OCI-LY3 (cell line): ENCODE data around the gene TMEM150B.

Source experiments
- H2AFZ ChIP-seq: fragments of 200-600, 300-600 bp; shearing (Covaris generic); 2 replicates; pipeline ENCODE4 v1.6.0; 2014; ENCODE audit warnings: antibody characterized with exemption, low read depth, low read length
- H3K27ac ChIP-seq: fragments of 200-600, 300-600 bp; sonication (generic); 2 replicates; pipeline ENCODE4 v1.5.1; 2014; ENCODE audit warnings: mild to moderate bottlenecking, low read length, moderate library complexity, mixed read lengths
- H3K27me3 ChIP-seq: fragments of 200-600, 300-600 bp; sonication (generic); 2 replicates; pipeline ENCODE4 v1.6.1; 2014; ENCODE audit warnings: low read depth, low read length, mixed read lengths
- H3K36me3 ChIP-seq: fragments of 200-600, 300-600 bp; sonication (generic); replicated peaks from 2 replicates; pipeline ENCODE3; 2014; ENCODE audit warnings: low read depth, low read length, mixed read lengths
- H3K4me1 ChIP-seq: fragments of 300-600, 200-600 bp; sonication (generic); 2 replicates; pipeline ENCODE4 v1.6.1; 2014; ENCODE audit warnings: low read length, mixed read lengths
- H3K4me2 ChIP-seq: fragments of 200-600, 300-600 bp; sonication (generic); 2 replicates; pipeline ENCODE4 v1.6.1; 2014; ENCODE audit warnings: low read length, mixed read lengths
- H3K4me3 ChIP-seq: fragments of 300-600, 200-600 bp; sonication (generic); 2 replicates; pipeline ENCODE4 v1.5.1; 2014; ENCODE audit warnings: antibody characterized with exemption, mild to moderate bottlenecking, low read length, moderate library complexity
- H3K79me2 ChIP-seq: fragments of 300-600, 200-600 bp; shearing (Covaris generic); 2 replicates; pipeline ENCODE4 v1.6.1; 2014; ENCODE audit warnings: mild to moderate bottlenecking, low read length, mixed read lengths
- H3K9ac ChIP-seq: fragments of 300-600, 200-600 bp; shearing (Covaris generic); 2 replicates; pipeline ENCODE4 v1.6.0; 2014; ENCODE audit warnings: mild to moderate bottlenecking, low read length, moderate library complexity
- H3K9me3 ChIP-seq: fragments of 200-600, 300-600 bp; shearing (Covaris generic); 2 replicates; pipeline ENCODE4 v1.6.1; 2014; ENCODE audit warnings: low read length, mixed read lengths; ENCODE audit not compliant: insufficient read depth
- H4K20me1 ChIP-seq: fragments of 200-600, 300-600 bp; sonication (generic); 2 replicates; pipeline ENCODE4 v1.6.1; 2016; ENCODE audit warnings: low read length, mixed read lengths; ENCODE audit not compliant: insufficient read depth
- EZH2phosphoT487 ChIP-seq: fragments of 200-600 bp; shearing (Covaris generic); IDR thresholded peaks from 2 replicates; pipeline ENCODE4 v1.6.1; 2018; ENCODE audit warnings: antibody characterized with exemption, mixed run types, low read depth
- TF ChIP-seq, protein P1 (sequence below): fragments of 200-600, 300-600 bp; sonication (generic); IDR thresholded peaks from 2 replicates; pipeline ENCODE4 v1.5.1; 2014; ENCODE audit warnings: antibody characterized with exemption, low read length, low read depth

TMEM150B gene

DNA sequence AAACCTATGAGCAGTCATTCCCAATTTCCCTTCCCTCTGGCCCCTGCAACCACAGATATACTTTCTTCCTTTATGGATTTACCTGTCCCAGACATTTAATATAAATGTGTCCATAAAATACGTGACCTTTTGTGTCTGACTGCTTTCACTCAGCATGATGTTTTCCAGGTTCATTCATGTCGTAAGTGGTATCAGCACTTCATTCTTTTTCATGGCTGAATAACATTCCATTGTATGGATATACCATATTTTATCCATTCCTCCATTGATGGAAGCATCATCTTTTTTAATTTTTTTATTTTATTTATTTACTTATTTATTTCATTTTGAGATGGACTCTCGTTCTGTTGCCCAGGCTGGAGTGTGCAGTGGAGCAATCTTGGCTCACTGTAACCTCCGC is 58.3 kb downstream of the TMEM150B start:
- H2AFZ ChIP-seq = no peak overlapping the region
- H3K79me2 ChIP-seq = peaks cover 9% of the 10 kb centered on the region
- no peaks in the 10 kb centered on the region for H3K9me3 ChIP-seq
- no peak overlapping the region for H3K4me2 ChIP-seq
- H4K20me1 ChIP-seq = no peaks in the 10 kb centered on the region; the same call in 1 of the 2 replicates
- H3K4me1 ChIP-seq = no peaks in the 10 kb centered on the region
- no peak overlapping the region for H3K27ac ChIP-seq
- no peak overlapping the region for H3K4me3 ChIP-seq
- no peak overlapping the region for H3K9ac ChIP-seq
- TF ChIP-seq, protein P1, sequence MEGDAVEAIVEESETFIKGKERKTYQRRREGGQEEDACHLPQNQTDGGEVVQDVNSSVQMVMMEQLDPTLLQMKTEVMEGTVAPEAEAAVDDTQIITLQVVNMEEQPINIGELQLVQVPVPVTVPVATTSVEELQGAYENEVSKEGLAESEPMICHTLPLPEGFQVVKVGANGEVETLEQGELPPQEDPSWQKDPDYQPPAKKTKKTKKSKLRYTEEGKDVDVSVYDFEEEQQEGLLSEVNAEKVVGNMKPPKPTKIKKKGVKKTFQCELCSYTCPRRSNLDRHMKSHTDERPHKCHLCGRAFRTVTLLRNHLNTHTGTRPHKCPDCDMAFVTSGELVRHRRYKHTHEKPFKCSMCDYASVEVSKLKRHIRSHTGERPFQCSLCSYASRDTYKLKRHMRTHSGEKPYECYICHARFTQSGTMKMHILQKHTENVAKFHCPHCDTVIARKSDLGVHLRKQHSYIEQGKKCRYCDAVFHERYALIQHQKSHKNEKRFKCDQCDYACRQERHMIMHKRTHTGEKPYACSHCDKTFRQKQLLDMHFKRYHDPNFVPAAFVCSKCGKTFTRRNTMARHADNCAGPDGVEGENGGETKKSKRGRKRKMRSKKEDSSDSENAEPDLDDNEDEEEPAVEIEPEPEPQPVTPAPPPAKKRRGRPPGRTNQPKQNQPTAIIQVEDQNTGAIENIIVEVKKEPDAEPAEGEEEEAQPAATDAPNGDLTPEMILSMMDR = no peak
- no peak for TF ChIP-seq EZH2phosphoT487
- no peaks in the 10 kb centered on the region for H3K27me3 ChIP-seq
- H3K36me3 ChIP-seq = peaks cover 9% of the 10 kb centered on the region

DNA sequence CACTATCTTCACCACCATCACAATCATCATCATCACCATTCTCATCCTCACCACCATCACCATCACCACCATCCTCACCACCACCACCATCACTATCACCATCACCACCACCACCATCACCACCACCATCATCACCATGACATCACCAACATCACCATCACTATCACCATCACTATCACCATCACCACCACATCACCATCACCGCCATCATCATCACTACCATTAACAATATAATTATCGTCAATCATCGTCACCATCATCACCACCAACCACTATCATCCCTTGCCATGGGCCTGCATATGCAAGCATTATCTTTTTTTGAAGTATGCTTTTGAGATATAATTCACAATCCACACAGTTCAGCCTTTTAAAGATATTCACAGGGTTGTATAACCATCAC is 58.7 kb downstream of the TMEM150B start:
- Histone ChIP-seq H3K4me2 (no peak overlapping the region), H3K4me3 (no peak overlapping the region), H3K36me3 (peaks cover 9% of the 10 kb centered on the region)

DNA sequence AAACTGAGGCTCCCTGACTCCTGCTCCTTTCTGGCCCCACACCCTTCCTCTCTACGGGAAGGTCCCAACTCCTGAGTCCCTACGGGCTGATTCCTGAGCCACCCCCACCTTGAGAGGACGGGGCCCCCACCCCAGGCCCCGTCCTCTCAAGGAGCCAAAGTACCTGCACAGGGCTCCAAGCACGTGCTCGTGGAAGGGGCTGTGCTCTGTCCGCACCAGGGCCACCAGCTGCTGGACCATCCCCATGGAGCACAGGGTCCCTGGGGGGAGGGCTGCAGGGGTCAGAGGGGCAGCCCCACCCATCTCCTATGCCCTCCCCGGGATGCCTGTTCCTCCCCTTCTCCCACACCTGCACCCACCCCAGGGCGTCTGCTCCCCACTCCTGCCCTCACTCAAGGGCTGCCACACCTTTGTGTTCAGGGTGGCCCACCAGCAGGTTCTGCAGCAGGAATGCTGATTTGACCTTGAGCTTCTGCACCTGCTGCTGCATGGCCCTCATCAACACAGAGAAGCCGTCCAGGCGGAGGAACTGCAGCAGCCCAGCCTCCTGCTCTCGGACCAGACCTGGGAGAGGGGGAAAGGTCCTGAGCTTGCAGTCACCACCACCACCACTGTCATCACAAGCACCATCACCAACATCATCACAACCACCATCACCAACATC is 59.3 kb downstream of the TMEM150B start:
- H4K20me1 ChIP-seq = no peaks in the 10 kb centered on the region; the same call in 1 of the 2 replicates
- no peak overlapping the region for H3K4me3 ChIP-seq
- H3K27me3 ChIP-seq = no peaks in the 10 kb centered on the region
- H3K36me3 ChIP-seq = peaks cover 9% of the 10 kb centered on the region
- peaks cover 9% of the 10 kb centered on the region for H3K79me2 ChIP-seq
- no peak overlapping the region for H3K4me2 ChIP-seq
- no peak overlapping the region for H2AFZ ChIP-seq
- H3K27ac ChIP-seq = no peak overlapping the region
- no peak overlapping the region for H3K9ac ChIP-seq
- no peaks in the 10 kb centered on the region for H3K4me1 ChIP-seq
- H3K9me3 ChIP-seq = no peaks in the 10 kb centered on the region
- no peak for TF ChIP-seq EZH2phosphoT487
- TF ChIP-seq, protein P1 = no peak

More for the DNA sequence above, 58.7 kb downstream of the TMEM150B start:
- Histone ChIP-seq H4K20me1 (no peaks in the 10 kb centered on the region; the same call in 1 of the 2 replicates), H2AFZ (no peak overlapping the region), H3K4me1 (no peaks in the 10 kb centered on the region), H3K79me2 (peaks cover 9% of the 10 kb centered on the region), H3K9me3 (no peaks in the 10 kb centered on the region), H3K27ac (no peak overlapping the region), H3K9ac (no peak overlapping the region), H3K27me3 (no peaks in the 10 kb centered on the region)
- TF ChIP-seq, protein P1 = no peak
- no peak for TF ChIP-seq EZH2phosphoT487

DNA sequence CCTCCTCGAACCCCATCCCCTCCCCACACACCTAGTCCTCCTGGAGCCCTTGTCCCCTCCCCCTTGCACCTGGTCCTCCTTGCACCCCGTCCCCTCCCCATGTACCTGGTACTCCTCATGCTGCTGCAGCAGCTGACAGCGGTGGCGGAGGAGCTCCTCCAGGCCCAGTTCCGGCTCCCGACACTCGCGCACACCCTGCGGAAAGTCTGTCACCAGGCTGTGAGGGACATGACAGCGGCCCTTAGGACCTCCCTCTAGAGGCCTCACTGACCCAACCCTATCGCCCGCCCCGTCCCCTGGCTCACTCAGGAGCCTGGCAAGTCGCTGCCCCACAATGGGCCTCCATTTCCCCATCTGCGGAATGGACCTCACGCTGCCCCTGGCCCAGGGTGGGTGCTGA is 60.0 kb downstream of the TMEM150B start:
- TF ChIP-seq EZH2phosphoT487 = no peak
- TF ChIP-seq, protein P1 = no peak

More for the DNA sequence above, 60.0 kb downstream of the TMEM150B start:
- Histone ChIP-seq H4K20me1 (no peaks in the 10 kb centered on the region; the same call in 1 of the 2 replicates), H3K4me1 (peaks cover 3% of the 10 kb centered on the region; the same call in 1 of the 2 replicates), H3K79me2 (peaks cover 13% of the 10 kb centered on the region), H3K9me3 (no peaks in the 10 kb centered on the region), H2AFZ (no peak overlapping the region), H3K27me3 (no peaks in the 10 kb centered on the region), H3K27ac (no peak overlapping the region), H3K4me2 (no peak overlapping the region), H3K36me3 (peaks cover 9% of the 10 kb centered on the region), H3K9ac (no peak overlapping the region), H3K4me3 (no peak overlapping the region)
